ENCODE measurements around the gene SNX17.

DNA sequence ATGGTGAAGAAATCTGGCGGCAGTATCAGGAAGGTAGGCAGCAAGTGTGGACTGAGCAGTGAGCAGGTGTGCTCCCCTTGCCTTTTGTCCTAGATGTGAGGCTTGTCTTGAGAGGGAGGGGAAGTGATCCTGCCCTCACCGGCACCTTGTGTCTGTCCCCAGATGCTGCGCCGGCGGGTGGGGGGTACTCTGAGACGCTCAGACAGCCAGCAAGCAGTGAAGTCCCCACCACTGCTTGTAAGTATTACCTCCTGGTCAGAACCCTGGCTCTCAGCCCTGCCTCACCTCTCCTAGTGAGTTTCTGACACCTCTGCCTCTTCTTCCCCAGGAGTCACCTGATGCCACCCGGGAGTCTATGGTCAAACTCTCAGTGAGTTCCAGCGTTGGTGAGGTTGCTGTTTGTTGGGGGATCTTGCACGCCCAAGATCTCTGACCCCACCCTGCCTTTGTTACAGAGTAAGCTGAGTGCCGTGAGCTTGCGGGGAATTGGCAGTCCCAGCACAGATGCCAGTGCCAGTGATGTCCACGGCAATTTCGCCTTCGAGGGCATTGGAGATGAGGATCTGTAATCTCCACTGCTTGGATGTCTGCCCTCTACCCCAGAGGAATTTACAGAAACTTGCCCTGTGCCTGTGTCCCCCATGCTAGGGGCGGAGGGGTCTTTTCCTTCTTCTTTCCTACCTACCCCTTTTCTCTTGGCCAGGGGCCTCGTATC lies 5.9 kb downstream of the SNX17 start:
- TF ChIP-seq, protein P1, sequence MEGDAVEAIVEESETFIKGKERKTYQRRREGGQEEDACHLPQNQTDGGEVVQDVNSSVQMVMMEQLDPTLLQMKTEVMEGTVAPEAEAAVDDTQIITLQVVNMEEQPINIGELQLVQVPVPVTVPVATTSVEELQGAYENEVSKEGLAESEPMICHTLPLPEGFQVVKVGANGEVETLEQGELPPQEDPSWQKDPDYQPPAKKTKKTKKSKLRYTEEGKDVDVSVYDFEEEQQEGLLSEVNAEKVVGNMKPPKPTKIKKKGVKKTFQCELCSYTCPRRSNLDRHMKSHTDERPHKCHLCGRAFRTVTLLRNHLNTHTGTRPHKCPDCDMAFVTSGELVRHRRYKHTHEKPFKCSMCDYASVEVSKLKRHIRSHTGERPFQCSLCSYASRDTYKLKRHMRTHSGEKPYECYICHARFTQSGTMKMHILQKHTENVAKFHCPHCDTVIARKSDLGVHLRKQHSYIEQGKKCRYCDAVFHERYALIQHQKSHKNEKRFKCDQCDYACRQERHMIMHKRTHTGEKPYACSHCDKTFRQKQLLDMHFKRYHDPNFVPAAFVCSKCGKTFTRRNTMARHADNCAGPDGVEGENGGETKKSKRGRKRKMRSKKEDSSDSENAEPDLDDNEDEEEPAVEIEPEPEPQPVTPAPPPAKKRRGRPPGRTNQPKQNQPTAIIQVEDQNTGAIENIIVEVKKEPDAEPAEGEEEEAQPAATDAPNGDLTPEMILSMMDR (conservative IDR thresholded peaks at IDR 0.05): no peak
- TF ChIP-seq ZFX (IDR thresholded peaks at IDR 0.05): no peak

Data from C4-2B (cell line).